Measurements from ENCODE around the gene TAC4.

TAC4 gene

GRCh38 chr17:49839455-49839854 lies 8.4 kb downstream of the TAC4 start:
- in situ Hi-C loops (cut with MboI; ENCODE audit: low pct_unique_long_range_greater_than_20kb, low sequenced_read_pairs, unreplicated experiment) = loop anchor here (25.0 kb wide), 1 partner anchor 277 kb away; no protein-coding TSS in a partner anchor
- no peak for TF ChIP-seq CTCF (IDR thresholded peaks at IDR 0.05; ENCODE audit: extremely low read depth, insufficient read depth, missing control alignments)
- DNase-seq (ENCODE audit: low spot score) = no peak

- no peak for TF ChIP-seq CTCF (IDR thresholded peaks at IDR 0.05; ENCODE audit: extremely low read depth, insufficient read depth, missing control alignments)
- in situ Hi-C loops (cut with MboI; ENCODE audit: low pct_unique_long_range_greater_than_20kb, low sequenced_read_pairs, unreplicated experiment) = loop anchor here (25.0 kb wide), 1 partner anchor 274 kb away; no protein-coding TSS in a partner anchor
- no peak for DNase-seq (ENCODE audit: low spot score)
Measured at GRCh38 chr17:49836111-49837030, 11.5 kb downstream of the TAC4 start.

- in situ Hi-C loops (cut with MboI; ENCODE audit: low pct_unique_long_range_greater_than_20kb, low sequenced_read_pairs, unreplicated experiment) = loop anchor here (25.0 kb wide), 1 partner anchor 273 kb away; no protein-coding TSS in a partner anchor
- DNase-seq (ENCODE audit: low spot score) = no peak
- TF ChIP-seq CTCF (IDR thresholded peaks at IDR 0.05; ENCODE audit: extremely low read depth, insufficient read depth, missing control alignments) = no peak
Measured at GRCh38 chr17:49835472-49835871, 12.4 kb downstream of the TAC4 start.

- in situ Hi-C loops (cut with MboI; ENCODE audit: low pct_unique_long_range_greater_than_20kb, low sequenced_read_pairs, unreplicated experiment) = loop anchor here (25.0 kb wide), 1 partner anchor 272 kb away; no protein-coding TSS in a partner anchor
- TF ChIP-seq CTCF (IDR thresholded peaks at IDR 0.05; ENCODE audit: extremely low read depth, insufficient read depth, missing control alignments) = no peak
- no peak for DNase-seq (ENCODE audit: low spot score)
Measured at GRCh38 chr17:49834118-49834743, 13.6 kb downstream of the TAC4 start.

GRCh38 chr17:49832840-49833599 lies 14.8 kb downstream of the TAC4 start:
- TF ChIP-seq CTCF (IDR thresholded peaks at IDR 0.05; ENCODE audit: extremely low read depth, insufficient read depth, missing control alignments) = no peak
- in situ Hi-C loops (cut with MboI; ENCODE audit: low pct_unique_long_range_greater_than_20kb, low sequenced_read_pairs, unreplicated experiment) = loop anchor here (25.0 kb wide), 1 partner anchor 271 kb away; no protein-coding TSS in a partner anchor
- DNase-seq (ENCODE audit: low spot score) = no peak

- in situ Hi-C loops (cut with MboI; ENCODE audit: low pct_unique_long_range_greater_than_20kb, low sequenced_read_pairs, unreplicated experiment) = loop anchor here (25.0 kb wide), 1 partner anchor 268 kb away; no protein-coding TSS in a partner anchor
- DNase-seq (ENCODE audit: low spot score) = no peak
Measured at GRCh38 chr17:49830605-49831004, 17.3 kb downstream of the TAC4 start.

More at GRCh38 chr17:49830605-49831004, 17.3 kb downstream of the TAC4 start:
- TF ChIP-seq CTCF (IDR thresholded peaks at IDR 0.05; ENCODE audit: extremely low read depth, insufficient read depth, missing control alignments) = no peak
